Activated CD4-positive, alpha-beta memory T cell treated with anti-CD3 and anti-CD28 coated beads, Interleukin-2, amount 10 ng/mL, durations not matched to agents 7 days and 5 days (primary cell): ENCODE data around the gene BMERB1. TPM values are rescaled to one million over a fixed set of nuclear protein-coding genes. Genes with fewer than 3 reads are reported as not detected.

Experiments used
- CTCF ChIA-PET: fragments of 350-600 bp; sonication (Branson Sonifier 250); formaldehyde crosslinking; loops from one replicate; lab custom pipeline; 2021; ENCODE audit warnings: antibody characterized with exemption, inconsistent platforms; lab: Charles Lee
- POLR2A ChIA-PET: fragments of 350-600 bp; sonication (Branson Sonifier 250); formaldehyde crosslinking; loops from one replicate; lab custom pipeline; 2021; ENCODE audit warnings: antibody characterized with exemption; lab: Charles Lee
- DNase-seq: peaks from one replicate; pipeline ENCODE4 v3.0.0-alpha.2; 2020
- H3K27ac Mint-ChIP-seq: one replicate; pipeline ENCODE4 v1.8.0; 2021; ENCODE audit warnings: mild to moderate bottlenecking, mixed read lengths
- H3K27me3 Mint-ChIP-seq: one replicate; pipeline ENCODE4 v1.8.0; 2021; ENCODE audit warnings: mixed read lengths
- H3K36me3 Mint-ChIP-seq: one replicate; pipeline ENCODE4 v1.8.0; 2021; ENCODE audit warnings: low read depth, mixed read lengths
- H3K4me1 Mint-ChIP-seq: one replicate; pipeline ENCODE4 v1.8.0; 2021; ENCODE audit warnings: mixed read lengths
- H3K4me3 Mint-ChIP-seq: one replicate; pipeline ENCODE4 v1.8.0; 2021; ENCODE audit warnings: mild to moderate bottlenecking, mixed read lengths
- H3K9me3 Mint-ChIP-seq: one replicate; pipeline ENCODE4 v1.8.0; 2021; ENCODE audit warnings: mixed read lengths
- total RNA-seq, 2 experiments: library from RNA; stranded (reverse); gene quantifications; one replicate each; pipeline ENCODE4 v1.2.3, GENCODE V29; 2021

BMERB1 gene
- total RNA-seq, 2 experiments from 2014 or later, result 4.7 to 6.4 TPM

- peaks cover under 1% of the 10 kb centered on the region for H3K9me3 Mint-ChIP-seq
- no peaks in the 10 kb centered on the region for H3K27me3 Mint-ChIP-seq
- H3K36me3 Mint-ChIP-seq, result peaks cover 60% of the 10 kb centered on the region
- ChIA-PET POLR2A (interaction anchor here (1.2 to 1.3 kb wide), 2 partner anchors 35 to 49 kb away, joined by 3 to 7 read pairs; partner anchors contain the start of gene MARF1), CTCF (no interaction called here)
- H3K4me1 Mint-ChIP-seq, result peaks cover 52% of the 10 kb centered on the region
- DNase-seq, result no peak
- no peak overlapping the region for H3K4me3 Mint-ChIP-seq
- no peak overlapping the region for H3K27ac Mint-ChIP-seq
Measured at GRCh38 chr16:15593235-15593634, 158.8 kb downstream of the BMERB1 start.

GRCh38 chr16:15594711-15595320, 160.4 kb downstream of the BMERB1 start:
- Mint-ChIP-seq H3K9me3 (no peaks in the 10 kb centered on the region), H3K27me3 (no peaks in the 10 kb centered on the region), H3K36me3 (peaks cover 56% of the 10 kb centered on the region), H3K4me3 (no peak overlapping the region), H3K27ac (no peak overlapping the region), H3K4me1 (peaks cover 46% of the 10 kb centered on the region)
- ChIA-PET CTCF (no interaction called here), POLR2A (no interaction called here)
- no peak for DNase-seq

GRCh38 chr16:15597135-15597534, 162.7 kb downstream of the BMERB1 start:
- peaks cover 24% of the 10 kb centered on the region for H3K4me1 Mint-ChIP-seq
- H3K27me3 Mint-ChIP-seq, result no peaks in the 10 kb centered on the region
- H3K36me3 Mint-ChIP-seq, result peaks cover 76% of the 10 kb centered on the region
- no peaks in the 10 kb centered on the region for H3K9me3 Mint-ChIP-seq
- ChIA-PET POLR2A (interaction anchor here (1.0 to 1.3 kb wide), 2 partner anchors 8 to 11 kb away, joined by 3 to 4 read pairs; no protein-coding TSS in a partner anchor), CTCF (no interaction called here)
- H3K4me3 Mint-ChIP-seq, result no peak overlapping the region
- DNase-seq, result no peak
- H3K27ac Mint-ChIP-seq, result no peak overlapping the region

- Mint-ChIP-seq H3K4me3 (no peak overlapping the region), H3K27me3 (no peaks in the 10 kb centered on the region), H3K4me1 (peaks cover 19% of the 10 kb centered on the region), H3K9me3 (no peaks in the 10 kb centered on the region), H3K36me3 (peaks cover 77% of the 10 kb centered on the region), H3K27ac (no peak overlapping the region)
- ChIA-PET CTCF (no interaction called here), POLR2A (no interaction called here)
- DNase-seq, result no peak
Measured at GRCh38 chr16:15597822-15598647, 163.6 kb downstream of the BMERB1 start.

GRCh38 chr16:15598648-15599190, 164.3 kb downstream of the BMERB1 start:
- H3K27ac Mint-ChIP-seq, result peak overlapping the region; percentile 33
- POLR2A ChIA-PET, result interaction anchor here (1.0 kb wide), 1 partner anchor 44 kb away, joined by 3 read pairs; the partner anchor contains the start of gene MARF1
- no peaks in the 10 kb centered on the region for H3K9me3 Mint-ChIP-seq
- CTCF ChIA-PET, result no interaction called here
- H3K4me3 Mint-ChIP-seq, result no peak overlapping the region
- H3K27me3 Mint-ChIP-seq, result no peaks in the 10 kb centered on the region
- H3K4me1 Mint-ChIP-seq, result peaks cover 15% of the 10 kb centered on the region
- no peak for DNase-seq
- peaks cover 81% of the 10 kb centered on the region for H3K36me3 Mint-ChIP-seq

- H3K4me3 Mint-ChIP-seq, result no peak overlapping the region
- no peaks in the 10 kb centered on the region for H3K9me3 Mint-ChIP-seq
- peaks cover 81% of the 10 kb centered on the region for H3K36me3 Mint-ChIP-seq
- ChIA-PET POLR2A (interaction anchor here (1.0 kb wide), 1 partner anchor 43 kb away, joined by 3 read pairs; the partner anchor contains the start of gene MARF1), CTCF (interaction anchor here (0.6 kb wide), 1 partner anchor 159 kb away, joined by 3 read pairs; no protein-coding TSS in a partner anchor)
- peak overlapping the region; percentile 10 for H3K27ac Mint-ChIP-seq
- peaks cover 12% of the 10 kb centered on the region for H3K4me1 Mint-ChIP-seq
- H3K27me3 Mint-ChIP-seq, result no peaks in the 10 kb centered on the region
- no peak for DNase-seq
Measured at GRCh38 chr16:15599303-15600070, 165.1 kb downstream of the BMERB1 start.

GRCh38 chr16:15601212-15601879, 167.0 kb downstream of the BMERB1 start:
- no peak for DNase-seq
- H3K36me3 Mint-ChIP-seq, result peaks cover 80% of the 10 kb centered on the region
- no peak overlapping the region for H3K27ac Mint-ChIP-seq
- no peak overlapping the region for H3K4me3 Mint-ChIP-seq
- CTCF ChIA-PET, result no interaction called here
- POLR2A ChIA-PET, result interaction anchor here (0.6 kb wide), 1 partner anchor 8 kb away, joined by 3 read pairs; no protein-coding TSS in a partner anchor
- H3K27me3 Mint-ChIP-seq, result no peaks in the 10 kb centered on the region
- H3K4me1 Mint-ChIP-seq, result no peaks in the 10 kb centered on the region
- no peaks in the 10 kb centered on the region for H3K9me3 Mint-ChIP-seq

GRCh38 chr16:15602285-15603044, 168.1 kb downstream of the BMERB1 start:
- H3K36me3 Mint-ChIP-seq, result peaks cover 80% of the 10 kb centered on the region
- ChIA-PET CTCF (no interaction called here), POLR2A (no interaction called here)
- H3K27ac Mint-ChIP-seq, result no peak overlapping the region
- no peaks in the 10 kb centered on the region for H3K9me3 Mint-ChIP-seq
- no peak for DNase-seq
- H3K4me1 Mint-ChIP-seq, result no peaks in the 10 kb centered on the region
- H3K4me3 Mint-ChIP-seq, result no peak overlapping the region
- no peaks in the 10 kb centered on the region for H3K27me3 Mint-ChIP-seq

- POLR2A ChIA-PET, result interaction anchor here (1.0 to 1.4 kb wide), 2 partner anchors 8 kb away, joined by 4 read pairs; no protein-coding TSS in a partner anchor
- peaks cover 83% of the 10 kb centered on the region for H3K36me3 Mint-ChIP-seq
Measured at GRCh38 chr16:15604460-15605440, 170.4 kb downstream of the BMERB1 start.

GRCh38 chr16:15605839-15606517, 171.6 kb downstream of the BMERB1 start:
- POLR2A ChIA-PET, result interaction anchor here (1.0 to 3.1 kb wide), 2 partner anchors 9 to 37 kb away, joined by 4 to 11 read pairs; partner anchors contain the start of gene MARF1
- H3K4me3 Mint-ChIP-seq, result no peak overlapping the region

More at GRCh38 chr16:15604460-15605440, 170.4 kb downstream of the BMERB1 start:
- no peak overlapping the region for H3K4me3 Mint-ChIP-seq
- no peaks in the 10 kb centered on the region for H3K4me1 Mint-ChIP-seq
- H3K27ac Mint-ChIP-seq, result peak overlapping the region; percentile 4
- no peaks in the 10 kb centered on the region for H3K27me3 Mint-ChIP-seq
- CTCF ChIA-PET, result interaction anchor here (1.6 kb wide), 1 partner anchor 8 kb away, joined by 3 read pairs; no protein-coding TSS in a partner anchor
- H3K9me3 Mint-ChIP-seq, result no peaks in the 10 kb centered on the region
- no peak for DNase-seq

More at GRCh38 chr16:15605839-15606517, 171.6 kb downstream of the BMERB1 start:
- H3K27ac Mint-ChIP-seq, result peak overlapping the region; percentile 13
- H3K27me3 Mint-ChIP-seq, result no peaks in the 10 kb centered on the region
- H3K4me1 Mint-ChIP-seq, result peaks cover 7% of the 10 kb centered on the region
- CTCF ChIA-PET, result no interaction called here
- no peak for DNase-seq
- H3K36me3 Mint-ChIP-seq, result peaks cover 84% of the 10 kb centered on the region
- H3K9me3 Mint-ChIP-seq, result no peaks in the 10 kb centered on the region
